HG03558 (cell line): ENCODE measurements around the gene OXA1L.
"Not testable (repeated sequence)": the region's sequence is repeated elsewhere in the genome, so short reads cannot be mapped to it uniquely, and the experiment has no call there.

ENCODE experiments used
- ATAC-seq: cut with Tn5 transposase; IDR thresholded peaks from one replicate; pipeline ENCODE4 v1.9.1; 2021; ENCODE audit warnings: moderate number of reproducible peaks; ENCODE audit not compliant: unreplicated experiment; ENCODE audit errors: extremely low read depth

OXA1L gene

DNA sequence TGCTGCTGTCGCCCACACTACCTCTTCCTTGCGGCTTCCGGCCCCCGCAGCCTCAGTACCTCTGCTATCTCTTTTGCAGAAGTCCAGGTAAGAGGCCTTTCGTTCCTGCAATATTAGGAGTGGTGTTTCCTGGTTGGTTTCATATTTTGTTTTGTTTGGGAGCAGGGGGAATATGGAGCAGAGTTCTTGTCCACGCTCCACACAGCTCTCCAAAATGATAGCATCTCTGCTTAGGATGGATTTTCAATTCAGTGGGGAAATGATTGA lies 768 bp downstream of the OXA1L start:
- no peak for ATAC-seq

DNA sequence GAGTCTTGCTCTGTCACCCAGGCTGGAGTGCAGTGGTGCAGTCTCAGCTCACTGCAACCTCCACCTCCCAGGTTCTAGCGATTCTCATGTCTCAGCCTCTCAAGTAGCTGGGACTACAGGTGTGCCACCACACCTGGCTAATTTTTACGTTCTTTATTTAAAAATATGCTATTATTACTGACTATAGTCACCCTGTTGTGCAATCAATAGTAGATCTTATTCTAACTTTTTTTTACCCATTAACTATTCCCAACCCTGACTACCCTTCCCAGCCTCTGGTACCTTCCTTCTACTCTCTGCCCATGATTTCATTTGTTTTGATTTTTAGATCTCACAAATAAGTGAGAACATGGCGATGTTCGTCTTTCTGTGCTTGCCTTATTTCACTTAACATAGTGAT lies 2.5 kb downstream of the OXA1L start:
- no peak for ATAC-seq

DNA sequence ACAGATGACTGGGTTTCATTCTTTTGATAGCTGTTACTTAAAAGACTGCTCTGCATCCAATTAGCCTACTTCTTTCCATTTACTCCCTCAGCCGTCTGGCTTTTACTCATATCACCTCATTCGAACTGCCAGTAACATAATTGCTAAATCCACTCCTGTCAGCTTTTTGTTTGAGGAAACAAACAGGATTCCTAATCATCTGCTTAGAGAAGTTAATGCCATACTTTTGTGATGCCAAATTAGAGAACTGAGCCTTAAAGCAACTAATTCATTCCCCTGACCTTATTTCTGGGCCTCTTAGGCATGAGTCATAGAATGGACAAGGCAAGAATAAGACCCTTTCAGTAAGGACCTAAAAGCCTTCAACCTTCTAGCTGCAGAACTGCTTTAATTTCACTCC lies 2.9 kb downstream of the OXA1L start:
- no peak for ATAC-seq

- no peak for ATAC-seq
Measured at GRCh38 chr14:22770481-22771187, 4.1 kb downstream of the OXA1L start.

DNA sequence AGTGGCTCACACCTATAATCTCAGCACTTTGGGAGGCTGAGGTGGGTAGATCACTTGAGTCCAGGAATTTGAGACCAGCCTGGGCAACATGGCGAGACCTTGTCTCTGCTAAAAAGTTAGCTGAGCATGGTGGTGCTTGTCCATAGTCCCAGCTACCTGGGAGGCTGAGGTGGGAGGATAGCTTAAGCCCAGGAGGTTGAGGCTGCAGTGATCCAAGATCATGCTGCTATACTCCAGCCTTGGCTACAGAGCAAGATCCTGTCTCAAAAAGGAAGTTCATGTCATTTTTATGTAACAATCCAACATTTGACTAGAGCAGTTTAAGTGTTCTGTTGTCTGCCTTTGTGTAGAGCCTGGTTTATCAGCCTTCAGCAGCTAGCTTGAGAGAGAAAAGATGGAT lies 6.2 kb downstream of the OXA1L start:
- no peak for ATAC-seq

- ATAC-seq: no peak
Measured at GRCh38 chr14:22773162-22774010, 6.9 kb downstream of the OXA1L start.

DNA sequence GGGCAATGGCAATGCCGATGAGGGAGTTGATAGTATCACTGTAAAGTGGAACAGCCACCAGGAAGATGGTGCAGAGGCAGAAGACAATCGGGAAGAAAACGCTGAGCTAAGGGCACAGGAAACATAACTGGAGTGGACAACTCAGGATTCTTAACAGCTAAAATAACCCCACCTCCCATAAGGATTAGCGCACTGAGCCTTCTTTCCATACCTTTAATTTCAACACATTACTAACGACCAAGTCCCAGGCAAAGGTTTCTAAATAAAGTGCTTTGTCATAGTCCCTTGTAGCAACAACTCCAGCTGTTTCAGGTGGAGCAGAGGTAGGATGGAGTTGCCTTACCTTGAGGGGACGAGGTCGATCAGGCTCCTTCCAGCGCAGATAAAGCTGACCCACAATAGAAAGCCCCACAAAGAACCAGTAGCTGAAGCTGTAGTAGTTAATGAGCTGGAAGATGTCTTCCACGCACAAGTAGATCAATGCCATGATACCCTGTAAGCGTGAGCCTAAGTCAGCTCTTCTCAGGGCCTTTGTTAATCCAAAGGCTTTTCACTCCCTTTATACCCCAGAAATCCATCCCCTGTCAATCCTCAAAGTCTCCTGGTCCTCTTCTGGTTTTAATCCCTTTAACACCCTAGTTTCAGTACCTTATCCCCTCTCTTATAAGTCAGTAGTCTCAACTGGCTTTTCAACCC lies 7.7 kb downstream of the OXA1L start:
- ATAC-seq: no peak

- ATAC-seq: no peak
Measured at GRCh38 chr14:22776215-22776614, 9.7 kb downstream of the OXA1L start.

- ATAC-seq: not testable (repeated sequence)
Measured at GRCh38 chr14:22776849-22777248, 10.4 kb downstream of the OXA1L start.

DNA sequence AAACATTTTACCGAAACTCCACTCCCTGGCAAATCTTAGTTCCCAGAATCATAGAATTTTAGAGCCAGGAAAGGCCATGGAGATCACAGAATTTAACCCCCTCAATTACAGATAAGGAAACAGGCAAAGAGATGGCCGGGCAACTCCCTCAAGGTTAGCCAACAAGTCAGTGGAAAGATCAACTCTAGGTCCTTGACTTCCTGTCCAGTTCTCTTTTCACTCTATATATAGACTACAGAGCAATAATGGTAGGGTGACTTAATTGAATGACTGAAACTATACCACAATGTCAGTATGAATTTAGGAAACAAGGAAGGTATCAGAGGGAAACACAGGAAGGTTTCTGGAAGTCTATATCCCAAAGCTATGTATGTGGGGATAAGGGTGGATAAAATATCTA lies 11.6 kb downstream of the OXA1L start:
- no peak for ATAC-seq

DNA sequence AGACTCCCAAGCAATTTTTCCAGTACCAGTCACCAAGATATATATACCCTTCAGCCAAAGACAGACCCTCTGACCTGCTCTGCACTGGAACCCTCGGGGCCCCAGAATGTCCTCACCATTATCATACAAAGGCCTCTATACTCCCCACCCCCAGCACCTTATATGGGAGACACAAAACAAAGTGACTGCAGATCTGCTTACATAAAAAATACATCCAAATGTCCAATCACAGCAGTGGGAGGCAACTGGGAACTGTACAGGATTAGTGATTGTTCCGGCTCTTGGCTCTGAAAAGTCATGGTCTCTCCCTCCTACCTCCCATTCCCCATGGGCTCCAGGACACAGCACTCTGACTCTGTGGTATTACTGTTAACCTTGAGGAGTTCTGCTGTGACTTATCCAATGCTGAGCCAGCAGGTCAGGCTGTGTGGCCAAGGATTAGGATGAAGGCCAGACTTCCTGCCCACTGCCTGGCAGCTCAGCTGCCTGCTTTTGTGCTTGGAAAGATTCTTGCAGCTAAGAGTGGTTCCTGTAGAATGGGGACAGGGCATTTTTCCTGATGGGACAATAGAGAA lies 13.7 kb downstream of the OXA1L start:
- no peak for ATAC-seq

- ATAC-seq: no peak
Measured at GRCh38 chr14:22780941-22781300, 14.4 kb downstream of the OXA1L start.

DNA sequence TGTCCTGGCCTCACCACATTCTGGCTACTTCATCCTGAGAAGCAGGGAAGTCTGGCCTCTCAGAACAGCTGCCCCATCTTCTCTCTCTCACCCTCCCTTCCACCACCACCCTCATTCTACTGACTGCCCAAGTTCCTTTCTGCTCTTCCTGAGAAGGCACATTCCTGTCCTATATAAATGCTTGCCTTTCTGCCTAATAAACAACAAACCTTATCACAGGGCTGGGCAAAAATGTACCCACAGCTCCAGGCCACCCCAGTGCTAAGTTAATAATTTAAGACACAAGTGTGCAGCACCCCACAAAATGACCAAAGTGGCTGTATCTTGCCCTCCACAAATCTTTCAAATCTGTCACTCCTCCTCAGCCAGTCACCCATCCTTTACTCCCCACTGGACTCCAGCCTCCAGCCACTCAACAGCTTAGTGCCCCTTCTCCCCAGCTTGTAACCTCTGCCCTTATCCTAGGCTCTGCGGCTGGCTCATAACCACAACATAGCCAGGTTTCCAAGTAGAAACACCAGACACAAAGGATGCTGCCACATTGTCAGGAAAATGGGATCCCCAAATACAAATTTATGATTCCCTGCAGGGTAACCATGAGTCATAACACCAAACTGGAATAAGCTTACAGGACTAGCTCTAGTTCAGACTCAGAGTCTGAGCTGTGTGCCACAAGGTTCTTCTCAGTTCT lies 15.0 kb downstream of the OXA1L start:
- no peak for ATAC-seq

- ATAC-seq: no peak
Measured at GRCh38 chr14:22786685-22787084, 20.2 kb downstream of the OXA1L start.

- no peak for ATAC-seq
Measured at GRCh38 chr14:22791301-22791700, 24.8 kb downstream of the OXA1L start.

DNA sequence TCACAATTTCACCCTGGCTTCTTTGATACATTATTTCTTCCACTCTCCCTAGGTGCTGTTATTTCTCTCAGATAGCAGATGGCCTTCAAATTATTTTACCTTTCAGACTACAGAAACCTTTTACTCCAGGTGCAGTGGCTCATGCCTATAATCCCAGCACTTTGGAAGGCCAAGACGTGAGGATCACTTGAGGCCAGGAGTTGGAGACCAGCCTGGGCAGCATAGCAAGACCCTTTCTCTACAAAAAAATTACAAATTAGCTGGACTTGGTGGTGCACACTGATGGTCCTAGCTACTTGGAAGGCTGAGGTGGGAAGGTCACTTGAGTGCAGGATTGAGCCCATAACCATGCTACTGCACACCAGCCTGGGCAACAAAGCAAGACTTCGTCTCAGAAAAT lies 25.7 kb downstream of the OXA1L start:
- ATAC-seq: no peak

- ATAC-seq: not testable (repeated sequence)
Measured at GRCh38 chr14:22793550-22793949, 27.1 kb downstream of the OXA1L start.

- ATAC-seq: no peak
Measured at GRCh38 chr14:22793976-22794375, 27.5 kb downstream of the OXA1L start.

DNA sequence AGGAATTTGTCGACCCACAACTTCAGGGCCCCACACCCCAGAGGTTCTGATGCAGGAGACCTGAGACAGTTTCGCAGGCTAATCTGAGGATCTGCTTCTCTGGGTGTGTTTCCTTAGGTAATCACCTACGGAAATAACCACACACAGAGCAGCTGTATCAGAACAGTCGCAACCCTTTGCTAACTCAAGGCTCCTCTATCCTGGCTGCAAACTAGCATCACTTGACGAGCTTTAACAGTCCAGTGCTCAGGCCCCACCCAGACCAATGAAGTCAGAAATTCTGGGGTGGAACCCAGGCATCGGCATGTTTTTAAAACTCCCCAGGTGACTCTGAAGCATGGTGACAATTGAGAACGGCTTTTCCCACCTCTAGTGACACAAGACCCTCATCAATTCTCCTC lies 28.1 kb downstream of the OXA1L start:
- no peak for ATAC-seq

- no peak for ATAC-seq
Measured at GRCh38 chr14:22796087-22796707, 29.7 kb downstream of the OXA1L start.
